Neutrophil (primary cell): ENCODE data around the gene DCTN2.

ENCODE experiments used
- H3K27ac ChIP-seq: fragments of 200-600 bp; sonication (generic); 2 replicates; pipeline ENCODE4 v1.5.1; 2016; ENCODE audit warnings: mild to moderate bottlenecking, moderate library complexity
- H3K27me3 ChIP-seq: fragments of 200-600 bp; sonication (generic); 2 replicates; pipeline ENCODE4 v1.6.0; 2016; ENCODE audit warnings: mild to moderate bottlenecking
- H3K36me3 ChIP-seq: fragments of 200-600 bp; sonication (generic); 2 replicates; pipeline ENCODE4 v1.5.1; 2017
- H3K4me1 ChIP-seq, 2 experiments: fragments of 200-600 bp in 1 of 2; sonication (generic) in 1 of 2; 1 replicate in 1 of 2; 2 replicates in 1 of 2; pipeline versions ENCODE4 v1.5.1 to v1.6.1; 2013 to 2016; ENCODE audit warnings: low read depth in 1 of 2, low read length in 1 of 2, mild to moderate bottlenecking in 1 of 2, moderate library complexity in 1 of 2; ENCODE audit not compliant: control insufficient read depth in 1 of 2, insufficient read depth in 1 of 2
- H3K4me3 ChIP-seq, 2 experiments: fragments of 200-600 bp in 1 of 2; sonication (generic) in 1 of 2; 1 replicate in 1 of 2; 2 replicates in 1 of 2; pipeline ENCODE4 v1.5.1; 2013 to 2016; ENCODE audit warnings: low read depth in 1 of 2, low read length in 1 of 2, mild to moderate bottlenecking in 1 of 2, moderate library complexity in 1 of 2
- H3K9me3 ChIP-seq: fragments of 200-600 bp; sonication (generic); 2 replicates; pipeline ENCODE4 v1.5.1; 2016
- CTCF ChIP-seq: fragments of 200-600 bp; sonication (generic); IDR thresholded peaks from 2 replicates; pipeline ENCODE4 v1.5.1; 2016; ENCODE audit warnings: antibody characterized with exemption

Gene DCTN2

GRCh38 chr12:57487055-57487596, 59.9 kb downstream of the DCTN2 start:
- Histone ChIP-seq H3K27ac (peak overlapping the region; percentile 86), H3K36me3 (peaks cover 33% of the 10 kb centered on the region), H3K4me3 (peak overlapping the region; percentile 69 to 90)

GRCh38 chr12:57485695-57486094, 61.3 kb downstream of the DCTN2 start:
- Histone ChIP-seq H3K27ac (peak overlapping the region; percentile 23), H3K27me3 (no peaks in the 10 kb centered on the region), H3K9me3 (no peaks in the 10 kb centered on the region), H3K4me3 (no peak overlapping the region), H3K4me1 (peaks cover 32% of the 10 kb centered on the region in 2 experiments), H3K36me3 (peaks cover 20% of the 10 kb centered on the region)
- no peak for TF ChIP-seq CTCF

More at GRCh38 chr12:57487055-57487596, 59.9 kb downstream of the DCTN2 start:
- H3K9me3 ChIP-seq = no peaks in the 10 kb centered on the region
- no peak for TF ChIP-seq CTCF
- no peaks in the 10 kb centered on the region for H3K27me3 ChIP-seq
- peaks cover 19% of the 10 kb centered on the region in 2 experiments for H3K4me1 ChIP-seq

GRCh38 chr12:57483466-57483865, 63.5 kb downstream of the DCTN2 start:
- peaks cover 46 to 47% of the 10 kb centered on the region in 2 experiments for H3K4me1 ChIP-seq
- no peak overlapping the region for H3K4me3 ChIP-seq
- no peaks in the 10 kb centered on the region for H3K36me3 ChIP-seq
- no peak overlapping the region for H3K27ac ChIP-seq
- no peaks in the 10 kb centered on the region for H3K27me3 ChIP-seq
- no peak for TF ChIP-seq CTCF
- H3K9me3 ChIP-seq = no peaks in the 10 kb centered on the region

- Histone ChIP-seq H3K27ac (peak overlapping the region; percentile 99), H3K9me3 (no peaks in the 10 kb centered on the region), H3K27me3 (no peaks in the 10 kb centered on the region), H3K4me1 (peaks cover 40 to 48% of the 10 kb centered on the region in 2 experiments), H3K36me3 (peaks cover under 1% of the 10 kb centered on the region), H3K4me3 (no peak overlapping the region)
- TF ChIP-seq CTCF = no peak
Measured at GRCh38 chr12:57481671-57482070, 65.3 kb downstream of the DCTN2 start.
